Epidermal melanocyte (primary cell): ENCODE measurements around the gene ZDHHC18.
A peak's percentile ranks its signal among the peaks of the same experiment; 100 is the strongest.
"Not testable (repeated sequence)": the region's sequence is repeated elsewhere in the genome, so short reads cannot be mapped to it uniquely, and the experiment has no call there.

Source experiments
- DNase-seq: peaks from one replicate; pipeline ENCODE4 v3.0.0; 2011; ENCODE audit warnings: low spot score; ENCODE audit not compliant: insufficient read length

Gene ZDHHC18

DNA sequence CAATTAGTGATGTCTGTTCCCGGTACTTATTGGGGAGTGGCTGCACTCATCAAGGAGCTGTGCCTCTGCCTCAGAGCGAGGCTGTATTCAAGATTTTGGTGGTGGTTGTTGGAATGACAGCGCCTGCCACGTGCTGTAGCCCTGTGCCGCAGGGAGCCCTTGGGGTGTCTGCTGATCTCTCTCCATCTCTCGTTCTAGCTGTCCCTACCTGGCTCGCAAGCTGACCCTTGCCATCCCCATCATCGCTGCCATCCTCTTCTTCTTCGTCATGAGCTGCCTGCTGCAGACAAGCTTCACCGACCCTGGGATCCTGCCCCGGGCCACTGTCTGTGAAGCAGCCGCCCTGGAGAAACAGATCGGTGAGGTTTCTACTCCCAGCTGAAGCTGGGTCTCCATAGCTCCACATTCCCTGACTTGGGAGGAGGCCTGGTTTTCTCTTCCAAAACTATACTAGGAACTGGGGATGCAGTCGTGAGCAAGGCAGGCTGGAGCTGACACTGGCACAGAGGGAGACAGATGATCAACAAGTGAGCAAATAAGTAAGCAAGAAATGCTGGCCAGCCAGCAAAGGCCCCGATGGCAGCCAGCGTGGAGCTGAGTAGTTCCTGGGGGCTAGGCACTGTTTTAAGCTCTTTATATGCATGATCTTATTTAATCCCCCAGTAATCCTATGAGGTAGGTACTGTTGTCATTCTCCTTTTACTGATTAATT lies 5.9 kb downstream of the ZDHHC18 start:
- no peak for DNase-seq

DNA sequence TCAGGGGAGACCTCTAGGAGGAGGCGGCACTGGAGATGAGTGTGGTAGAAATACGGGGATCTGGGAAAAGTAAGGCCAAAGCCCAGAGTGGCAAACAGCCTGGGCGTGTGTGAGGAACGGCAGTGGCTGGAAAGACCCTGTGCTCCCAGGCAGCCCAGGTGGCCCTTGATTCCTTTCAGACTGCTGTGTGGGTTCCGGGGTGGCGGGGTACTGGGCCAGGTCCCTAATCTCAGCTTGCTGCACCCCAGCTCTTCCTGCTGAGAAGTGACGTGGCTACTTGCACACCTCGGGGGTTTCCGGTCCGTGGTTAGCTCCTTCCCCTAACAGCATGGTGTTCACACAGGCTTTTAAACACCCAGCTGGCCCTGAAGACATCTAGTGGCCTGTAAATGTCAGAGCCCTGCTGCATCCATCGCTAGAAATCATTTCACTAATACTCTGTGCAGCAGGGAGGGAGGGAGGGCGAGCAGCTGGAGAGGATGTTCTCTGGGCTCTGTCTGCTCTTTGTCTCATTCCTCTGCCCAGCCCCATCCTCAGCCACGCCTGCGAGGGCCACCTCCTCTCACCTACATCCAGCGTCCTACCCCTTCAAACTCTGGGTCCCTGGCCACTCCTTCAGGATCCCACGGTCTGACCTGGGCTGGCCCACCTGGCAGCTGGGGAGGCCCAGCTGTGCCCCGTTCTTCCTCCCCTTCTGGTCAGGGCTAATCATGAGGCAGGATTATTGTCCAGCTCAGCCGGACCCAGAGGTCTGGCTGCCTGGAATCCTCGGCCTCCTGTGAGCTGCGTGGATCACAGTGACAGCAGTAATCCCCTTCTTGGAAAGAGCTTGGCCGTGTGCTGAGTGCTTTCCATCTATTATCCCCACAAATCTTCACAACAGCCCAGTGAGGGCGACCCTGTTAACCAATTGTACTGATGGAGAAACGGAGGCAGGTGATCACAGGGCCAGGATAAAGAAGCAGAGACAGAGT lies 7.2 kb downstream of the ZDHHC18 start:
- DNase-seq, result no peak

DNA sequence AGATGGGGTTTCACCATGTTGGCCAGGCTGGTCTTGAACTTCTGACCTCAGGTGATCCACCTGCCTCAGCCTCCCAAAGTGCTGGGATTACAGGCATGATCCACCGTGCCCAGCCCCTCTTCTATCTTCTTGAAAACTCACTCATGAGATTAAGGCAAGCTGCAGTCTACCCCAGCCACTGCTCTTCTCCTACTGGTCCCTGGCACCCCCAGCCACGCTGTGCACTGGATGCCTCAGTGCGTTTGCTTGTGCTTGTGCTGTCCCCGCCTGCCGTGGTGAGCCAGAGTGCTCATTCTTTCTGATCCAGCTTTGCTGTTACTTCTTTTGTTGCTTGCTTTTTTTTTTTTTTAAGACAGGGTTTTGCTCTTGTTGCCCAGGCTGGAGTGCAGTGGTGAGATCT lies 11.2 kb downstream of the ZDHHC18 start:
- not testable (repeated sequence) for DNase-seq

DNA sequence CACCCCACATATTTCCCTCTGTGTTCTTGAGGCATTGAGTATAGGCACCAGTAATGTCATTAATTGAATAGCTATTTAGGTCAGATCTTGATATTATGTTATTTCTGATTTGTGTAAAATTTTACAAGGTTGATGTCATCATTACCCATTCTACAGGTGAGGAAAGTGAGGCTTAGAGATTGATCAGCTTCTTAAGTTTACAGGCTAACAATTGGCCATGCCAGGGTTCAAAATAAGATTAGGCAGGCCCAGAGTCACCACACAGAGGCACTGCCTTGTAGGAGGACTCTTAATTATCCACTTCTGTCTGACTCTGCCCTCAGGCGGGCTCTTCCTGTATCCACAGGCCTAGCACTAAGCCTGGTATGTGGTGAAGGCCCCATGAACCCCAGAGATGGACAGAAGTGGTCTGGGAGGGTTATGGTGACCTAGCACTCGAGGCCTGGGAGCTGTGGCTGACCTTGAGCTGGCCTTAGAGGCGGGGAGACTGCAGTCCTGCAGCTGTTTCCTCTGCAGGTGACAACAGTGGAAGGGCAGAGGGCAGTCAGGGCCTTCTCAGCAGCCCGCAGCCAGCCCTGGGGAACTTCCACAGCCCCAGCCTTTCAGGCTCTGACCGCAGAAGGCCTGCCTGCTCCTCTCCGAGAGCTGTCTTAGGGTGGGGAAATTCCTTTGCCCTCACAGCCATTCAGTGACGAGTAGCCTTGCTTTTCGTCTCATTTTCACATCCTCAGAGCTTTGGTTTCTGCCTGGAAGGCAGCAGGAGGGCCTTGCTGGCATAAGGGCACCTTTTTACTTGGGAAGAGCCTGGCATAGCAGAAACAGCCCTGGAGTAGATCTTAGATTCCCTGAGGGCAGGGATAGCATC lies 12.2 kb downstream of the ZDHHC18 start:
- no peak for DNase-seq

DNA sequence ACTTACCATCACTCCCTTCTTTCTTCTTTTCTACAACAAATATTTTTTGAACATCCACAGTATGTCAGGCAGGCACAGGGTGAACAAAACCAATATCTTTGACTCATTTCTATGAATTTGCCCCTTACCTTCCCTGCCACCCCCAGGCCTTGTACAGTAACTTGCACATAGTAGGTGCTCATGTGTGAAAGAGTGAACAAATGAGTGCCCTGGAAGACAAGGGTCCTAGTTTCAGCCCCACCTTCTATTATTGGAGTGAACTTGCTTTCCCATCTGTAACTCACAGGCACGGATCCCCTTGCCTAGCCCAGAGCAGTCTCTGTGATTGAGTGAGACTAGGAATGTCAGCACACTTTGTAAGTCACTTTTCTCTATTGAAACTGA lies 12.8 kb downstream of the ZDHHC18 start:
- no peak for DNase-seq

DNA sequence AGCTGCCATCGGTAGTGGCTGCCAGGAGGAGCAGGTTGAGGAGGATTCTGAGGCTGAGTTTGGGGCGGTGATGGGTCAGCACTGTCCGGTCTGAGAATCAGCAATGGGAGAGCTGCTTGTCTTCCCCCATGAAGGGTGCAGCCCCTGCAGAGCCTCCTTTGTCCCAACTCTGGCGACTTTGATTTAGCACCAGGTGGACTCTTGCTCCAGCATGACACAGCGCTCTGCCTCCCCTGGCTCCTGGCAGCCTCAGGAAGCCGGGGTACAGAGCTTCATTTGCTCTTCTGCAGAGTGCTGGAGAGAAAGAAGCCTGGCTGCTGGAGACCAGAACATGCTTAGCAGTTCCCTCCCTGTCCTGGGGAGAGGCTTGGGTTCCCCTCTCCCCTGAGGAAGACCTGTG lies 13.3 kb downstream of the ZDHHC18 start:
- no peak for DNase-seq

DNA sequence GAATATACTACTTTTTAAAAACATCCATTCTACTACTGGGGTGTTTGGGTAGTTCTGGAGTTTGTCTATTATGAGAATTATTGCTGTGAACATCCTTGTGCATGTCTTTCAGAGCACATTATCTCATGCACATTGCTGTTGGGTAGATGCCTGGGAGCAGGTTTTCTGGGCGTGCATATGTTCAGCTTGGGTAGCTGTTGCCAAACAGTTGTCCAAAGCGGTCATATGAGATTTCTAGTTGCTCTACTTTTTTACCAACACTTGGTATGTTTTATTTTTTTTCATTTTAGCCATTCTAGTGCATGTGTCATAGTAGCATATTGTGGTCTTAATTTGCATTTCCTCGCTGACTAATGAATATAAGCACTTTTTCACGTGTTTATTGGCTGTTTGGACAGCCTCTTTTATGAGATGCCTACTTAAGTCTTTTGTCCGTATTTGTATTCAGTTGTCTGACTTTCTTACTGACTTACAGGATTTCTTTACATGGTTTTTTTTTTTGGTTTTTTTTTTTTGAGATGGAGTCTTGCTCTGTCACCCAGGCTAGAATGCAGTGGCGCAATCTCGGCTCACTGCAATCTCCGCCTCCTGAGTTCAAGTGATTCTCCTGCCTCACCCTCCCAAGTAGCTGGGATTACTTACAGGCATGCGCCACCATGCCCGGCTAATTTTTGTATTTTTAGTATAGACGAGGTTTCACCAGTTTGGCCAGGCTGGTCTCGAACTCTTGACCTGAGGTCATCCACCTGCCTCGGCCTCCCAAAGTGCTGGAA lies 18.1 kb downstream of the ZDHHC18 start:
- no peak for DNase-seq

DNA sequence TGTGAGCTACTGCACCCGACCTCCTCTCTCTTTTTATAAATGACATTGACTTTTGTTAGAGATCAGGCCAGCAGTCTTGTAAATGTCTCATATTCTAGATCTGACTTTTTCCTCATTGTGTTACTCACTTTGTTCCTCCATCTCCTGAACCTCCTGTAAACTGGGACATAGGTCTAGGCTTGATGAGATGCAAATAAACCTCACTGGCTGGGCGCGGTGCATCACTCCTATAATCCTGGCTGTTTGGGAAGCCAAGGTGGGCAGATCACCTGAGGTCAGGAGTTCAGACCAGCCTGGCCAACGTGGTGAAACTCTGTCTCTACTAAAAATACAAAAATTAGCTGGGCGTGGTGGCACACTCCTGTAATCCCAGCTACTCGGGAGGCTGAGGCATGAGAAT lies 21.3 kb downstream of the ZDHHC18 start:
- DNase-seq, result not testable (repeated sequence)

DNA sequence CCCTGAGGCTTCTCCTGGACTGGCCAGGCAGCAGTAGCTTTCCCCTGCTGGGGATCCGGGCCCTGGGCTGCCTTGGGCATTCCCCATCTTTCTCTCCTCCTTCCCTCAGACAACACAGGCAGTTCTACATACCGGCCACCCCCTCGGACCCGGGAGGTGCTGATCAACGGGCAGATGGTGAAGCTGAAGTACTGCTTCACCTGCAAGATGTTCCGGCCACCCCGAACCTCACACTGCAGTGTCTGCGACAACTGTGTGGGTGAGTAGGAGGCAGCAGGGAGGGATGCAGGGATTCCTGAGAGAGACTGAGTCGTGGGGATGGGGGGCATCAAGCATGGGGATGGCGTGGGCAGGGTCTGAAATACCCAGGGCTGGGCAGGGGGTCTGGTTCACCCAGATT lies 22.0 kb downstream of the ZDHHC18 start:
- peak; percentile 3 for DNase-seq

DNA sequence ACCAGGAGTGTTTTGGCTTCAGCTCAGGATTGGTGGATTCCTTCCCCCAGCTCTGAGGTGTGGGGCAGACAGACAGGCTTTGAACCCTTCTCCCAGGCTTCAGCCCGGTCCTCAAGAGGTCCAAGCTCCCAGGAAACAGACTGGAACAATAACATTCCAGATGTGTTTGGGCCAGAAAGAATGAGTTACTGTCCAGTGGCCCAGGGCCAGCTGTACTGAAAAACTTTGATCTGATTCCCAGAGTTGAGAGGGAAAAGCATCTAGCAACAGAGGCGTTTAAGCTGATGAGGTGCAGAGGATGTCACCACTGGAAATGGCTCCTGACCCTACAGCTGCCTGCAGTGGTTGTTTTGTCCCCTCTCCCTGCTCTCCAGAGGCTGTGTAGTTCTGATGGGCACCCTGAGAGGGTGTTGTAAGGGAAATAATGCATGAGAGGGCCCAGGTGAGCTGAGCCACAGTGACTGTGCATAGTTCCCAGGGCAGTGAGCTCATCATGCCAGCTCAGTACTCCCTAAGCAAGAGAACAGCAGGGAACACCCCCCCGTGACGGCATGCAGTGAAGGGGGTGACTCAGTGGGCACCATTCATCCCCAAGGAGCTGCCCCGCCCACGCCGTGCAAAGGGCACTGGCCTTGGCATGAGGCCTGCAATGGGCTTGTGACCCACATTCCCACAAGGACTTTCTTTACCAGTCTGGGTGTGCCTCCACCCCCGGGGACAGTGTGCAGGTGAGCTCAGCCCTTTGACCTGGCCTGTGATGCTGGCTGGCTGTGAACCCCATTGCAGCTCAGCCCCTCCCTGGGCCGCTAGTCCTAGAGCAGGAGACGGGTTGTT lies 22.7 kb downstream of the ZDHHC18 start:
- peak; percentile 18 for DNase-seq

DNA sequence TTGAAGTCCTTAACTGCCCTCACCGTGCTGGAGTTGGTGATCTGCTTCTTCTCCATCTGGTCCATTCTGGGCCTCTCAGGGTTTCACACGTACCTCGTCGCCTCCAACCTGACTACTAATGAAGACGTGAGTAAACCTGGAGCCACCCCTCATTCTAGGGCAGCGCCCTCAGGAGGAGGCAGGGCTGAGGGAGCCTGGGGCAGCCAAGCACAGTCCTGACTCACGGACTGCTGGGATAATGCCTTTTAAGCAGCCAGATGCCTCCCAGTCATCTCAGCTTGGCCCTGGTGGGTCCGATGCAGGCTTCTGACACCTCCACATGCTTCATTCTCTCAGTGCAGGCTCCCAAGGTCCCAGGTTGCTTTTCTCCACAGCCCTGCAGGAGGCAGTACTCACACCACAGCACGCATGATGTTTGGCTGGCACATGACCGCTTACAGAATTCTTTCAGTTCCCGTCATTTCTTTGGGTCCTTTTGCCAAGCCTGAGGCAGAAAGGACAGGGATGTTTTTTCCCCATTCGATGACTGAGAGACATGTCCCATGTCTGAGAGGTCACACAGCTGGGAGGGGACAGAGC lies 24.7 kb downstream of the ZDHHC18 start:
- DNase-seq, result no peak

DNA sequence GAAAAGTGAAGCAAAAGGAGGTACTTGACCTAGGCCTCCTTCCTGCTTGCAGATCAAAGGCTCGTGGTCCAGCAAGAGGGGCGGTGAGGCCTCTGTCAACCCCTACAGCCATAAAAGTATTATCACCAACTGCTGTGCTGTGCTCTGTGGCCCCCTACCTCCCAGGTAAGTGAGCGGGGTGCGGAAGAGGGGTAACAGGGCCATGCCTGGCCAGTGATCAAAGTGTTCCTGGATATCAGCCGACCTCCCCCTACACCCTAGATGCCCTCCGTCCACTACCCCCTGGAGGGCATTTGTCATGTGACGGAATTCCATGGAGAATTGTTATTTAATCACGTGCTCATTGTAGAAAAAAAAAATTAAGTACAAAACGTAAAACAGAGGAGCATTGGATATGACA lies 26.2 kb downstream of the ZDHHC18 start:
- DNase-seq, result no peak

DNA sequence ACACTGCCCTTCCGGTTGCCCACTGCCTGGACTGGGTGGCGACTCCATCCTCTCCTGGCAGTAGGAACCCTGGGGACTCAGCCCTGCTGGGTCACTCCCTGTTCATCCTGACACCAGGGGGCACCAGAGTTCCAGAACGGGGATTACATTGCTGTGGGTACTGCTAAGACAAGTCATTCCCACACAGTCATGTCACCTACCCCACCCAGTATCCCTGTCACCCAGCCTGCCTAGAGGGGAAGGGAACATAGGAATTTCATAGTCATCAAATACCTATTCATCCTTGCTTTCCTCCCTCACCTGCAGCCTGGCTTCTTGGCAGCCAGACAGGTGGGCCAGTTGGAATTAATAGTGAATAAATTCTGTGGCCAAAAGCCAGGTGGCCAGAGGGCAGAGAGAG lies 26.7 kb downstream of the ZDHHC18 start:
- DNase-seq, result peak; percentile 93

DNA sequence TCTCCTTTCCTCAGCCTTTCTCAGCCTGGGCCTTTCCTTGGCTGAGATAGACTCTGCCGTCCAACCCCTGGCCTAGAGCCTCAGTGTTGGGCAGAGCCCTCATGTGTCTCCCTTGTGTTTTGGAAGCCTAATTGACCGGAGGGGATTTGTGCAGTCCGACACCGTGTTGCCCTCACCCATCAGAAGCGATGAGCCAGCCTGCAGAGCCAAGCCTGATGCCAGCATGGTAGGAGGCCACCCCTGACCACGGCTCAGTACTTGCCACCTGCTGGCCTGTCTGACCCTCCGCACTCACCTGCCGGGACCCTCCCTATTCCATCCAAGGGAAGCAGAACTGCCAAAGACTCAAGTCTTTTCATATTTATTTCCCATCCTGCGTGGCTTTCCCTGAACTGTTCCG lies 27.1 kb downstream of the ZDHHC18 start:
- no peak for DNase-seq

DNA sequence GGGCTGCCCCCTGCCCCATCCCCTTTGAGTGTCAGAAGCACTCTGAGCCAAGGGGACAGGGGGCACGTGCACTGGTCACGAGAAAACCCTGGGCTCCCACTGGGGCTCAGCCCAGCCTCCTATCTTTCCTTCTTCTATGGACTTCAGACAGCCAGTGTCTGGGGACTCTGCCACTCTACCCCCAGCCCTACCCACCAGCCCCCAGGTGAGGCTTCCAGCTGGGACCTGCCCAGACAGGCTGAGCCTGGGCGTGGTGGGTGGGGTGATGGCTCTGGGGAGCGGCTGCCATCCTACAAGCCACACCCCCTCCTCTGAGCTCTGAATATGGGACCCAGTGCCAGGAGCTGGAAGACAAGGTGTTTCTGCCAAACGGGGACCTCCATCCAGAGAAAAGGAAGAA lies 28.4 kb downstream of the ZDHHC18 start:
- DNase-seq, result no peak

DNA sequence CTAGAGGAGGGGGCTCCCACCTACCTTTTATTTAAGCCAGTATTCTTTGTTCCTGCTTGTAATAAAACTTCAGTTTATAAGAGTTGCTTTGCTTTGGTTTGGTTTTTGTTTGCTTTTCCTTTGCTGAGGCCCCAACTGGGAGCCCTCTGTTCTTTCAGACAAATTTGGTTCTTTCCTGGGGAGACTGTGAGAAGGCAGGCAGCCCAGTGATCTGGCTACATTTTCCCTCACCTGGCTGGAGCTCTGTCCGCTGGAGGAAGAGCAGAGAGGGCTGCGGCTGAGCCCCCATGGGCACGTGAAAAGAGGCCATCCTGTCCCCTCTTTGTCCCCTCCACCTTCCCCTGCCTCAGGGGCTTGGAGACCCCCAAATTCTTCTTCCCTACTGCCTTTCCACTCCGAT lies 29.1 kb downstream of the ZDHHC18 start:
- DNase-seq, result no peak

DNA sequence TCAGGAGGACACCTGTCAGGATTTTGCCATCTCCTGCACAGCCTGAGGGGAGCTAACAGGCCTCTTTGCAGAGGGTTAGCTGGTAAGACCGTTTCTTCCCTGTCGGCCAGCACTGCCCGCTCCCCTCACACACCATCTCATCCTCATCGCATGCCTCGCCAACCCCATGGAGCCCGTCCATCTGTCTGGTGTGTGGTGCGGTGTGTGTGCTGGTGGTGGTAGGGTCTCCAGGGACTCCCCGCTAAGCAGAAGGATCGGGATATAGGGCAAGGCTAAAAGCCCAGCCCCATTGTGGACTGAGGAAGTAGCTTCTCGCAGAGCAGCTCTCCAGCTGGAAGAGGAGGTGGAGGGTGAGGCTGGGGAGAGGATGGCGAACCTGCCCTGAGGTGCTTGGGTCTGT lies 29.7 kb downstream of the ZDHHC18 start:
- DNase-seq, result no peak

DNA sequence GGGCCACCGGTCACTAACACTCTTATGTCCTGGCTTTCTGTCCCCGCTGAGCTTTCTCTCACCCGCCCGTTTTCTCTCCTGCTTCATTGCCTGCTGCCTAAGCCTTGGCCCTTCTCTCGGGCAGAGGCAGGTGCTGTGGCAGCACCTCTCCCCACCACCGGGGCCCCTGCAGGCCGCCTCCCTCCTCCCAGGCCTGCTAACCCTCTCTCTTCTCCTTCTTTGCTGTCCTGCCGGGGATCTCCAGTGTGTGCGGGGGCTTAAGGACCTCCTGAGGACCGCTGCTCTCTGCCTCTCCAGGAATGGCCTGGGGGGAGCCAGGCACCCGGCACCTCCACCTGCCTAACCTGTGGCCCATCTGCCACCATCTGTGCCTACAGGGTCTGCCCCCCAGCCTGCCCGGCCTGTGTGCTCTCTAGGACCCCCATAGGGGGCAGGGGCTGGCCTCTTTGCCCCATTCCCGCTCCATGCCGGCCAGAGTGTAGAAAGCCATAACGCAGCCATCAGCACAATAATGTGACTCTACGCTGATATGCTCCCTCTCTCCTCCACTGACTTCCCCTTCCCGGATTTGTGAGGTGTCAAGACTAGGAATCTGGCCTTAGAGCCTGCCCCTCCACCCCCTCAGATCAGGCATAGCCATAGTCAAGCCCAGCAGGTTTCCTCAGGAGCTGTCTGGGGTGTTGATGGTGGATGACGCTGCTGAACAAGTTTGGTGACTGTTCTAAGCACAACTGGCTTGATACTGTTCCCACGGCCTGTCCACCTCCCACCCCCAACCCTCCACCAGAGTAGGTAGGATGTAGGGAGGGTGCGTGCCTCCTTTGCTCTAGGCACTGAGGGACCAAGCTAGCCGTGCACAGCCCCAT lies 30.3 kb downstream of the ZDHHC18 start:
- no peak for DNase-seq
